OCI-LY7 (cell line): ENCODE data around the gene YOD1. TPM values are rescaled to one million over a fixed set of nuclear protein-coding genes. Genes with fewer than 3 reads are reported as not detected.
"Not testable (repeated sequence)": the region's sequence is repeated elsewhere in the genome, so short reads cannot be mapped to it uniquely, and the experiment has no call there.

Experiments
- BruUV-seq: library from RNA; stranded (reverse); fragments of 400-500 nt; replicated peaks from 2 replicates; lab custom pipeline; 2021; lab: Mats Ljungman, UMichigan
- CTCF ChIA-PET: fragments of 300-600 bp; sonication (Branson Sonifier 250); formaldehyde crosslinking; loops from one replicate; lab custom pipeline; 2022; ENCODE audit warnings: antibody characterized with exemption; ENCODE audit not compliant: unreplicated experiment; lab: Charles Lee
- POLR2A ChIA-PET: fragments of 300-600 bp; sonication (Branson Sonifier 250); formaldehyde crosslinking; loops from one replicate; lab custom pipeline; 2022; ENCODE audit warnings: antibody characterized with exemption; lab: Charles Lee
- DNase-seq: peaks from one replicate; pipeline ENCODE4 v3.0.0-alpha.2; 2015; ENCODE audit warnings: low spot score
- H2AFZ ChIP-seq: fragments of 200-600 bp; sonication (generic), shearing (Covaris generic); 2 replicates; pipeline ENCODE4 v1.6.1; 2014; ENCODE audit warnings: mild to moderate bottlenecking, antibody characterized with exemption, low read length, moderate library complexity
- H3K27ac ChIP-seq: fragments of 200-600 bp; sonication (generic); 2 replicates; pipeline ENCODE4 v1.5.1; 2014; ENCODE audit warnings: mixed run types, low read depth, mild to moderate bottlenecking, moderate library complexity, low read length, inconsistent platforms; ENCODE audit not compliant: poor library complexity, severe bottlenecking
- H3K36me3 ChIP-seq: fragments of 200-600 bp; sonication (generic); 2 replicates; pipeline ENCODE4 v1.6.1; 2014; ENCODE audit warnings: mild to moderate bottlenecking, antibody characterized with exemption, low read length, moderate library complexity, mixed read lengths; ENCODE audit not compliant: insufficient read depth
- H3K4me1 ChIP-seq: fragments of 200-600 bp; sonication (generic); 2 replicates; pipeline ENCODE4 v1.5.1; 2014; ENCODE audit warnings: mild to moderate bottlenecking, low read length; ENCODE audit not compliant: insufficient read depth, poor library complexity, severe bottlenecking
- H3K4me2 ChIP-seq: fragments of 200-600 bp; sonication (generic); 2 replicates; pipeline ENCODE4 v1.6.1; 2014; ENCODE audit warnings: mild to moderate bottlenecking, low read length
- H3K4me3 ChIP-seq: fragments of 200-600 bp; sonication (generic); 2 replicates; pipeline ENCODE4 v1.5.1; 2014; ENCODE audit warnings: mild to moderate bottlenecking, low read depth, low read length; ENCODE audit not compliant: poor library complexity, severe bottlenecking
- H3K79me2 ChIP-seq: fragments of 200-600 bp; sonication (generic); 2 replicates; pipeline ENCODE4 v1.6.1; 2016; ENCODE audit warnings: low read depth, mild to moderate bottlenecking, low read length, moderate library complexity, mixed read lengths; ENCODE audit not compliant: insufficient read depth
- H3K9me2 ChIP-seq: fragments of 200-600 bp; sonication (generic); 2 replicates; pipeline ENCODE4 v1.6.1; 2016; ENCODE audit warnings: mild to moderate bottlenecking, low read length, mixed read lengths; ENCODE audit not compliant: insufficient read depth
- H3K9me3 ChIP-seq: fragments of 200-600 bp; sonication (generic); 2 replicates; pipeline ENCODE4 v1.6.1; 2014; ENCODE audit warnings: mild to moderate bottlenecking, mixed run types, low read length, mixed read lengths
- H4K20me1 ChIP-seq: fragments of 200-600 bp; sonication (generic); 2 replicates; pipeline ENCODE4 v1.6.1; 2014; ENCODE audit warnings: mild to moderate bottlenecking, antibody characterized with exemption, low read length, moderate library complexity, mixed read lengths; ENCODE audit not compliant: insufficient read depth
- CTCF ChIP-seq: fragments of 200-600 bp; sonication (generic); conservative IDR thresholded peaks from 2 replicates; pipeline ENCODE4 v1.5.1; 2014; ENCODE audit warnings: mild to moderate bottlenecking, antibody characterized with exemption, low read length, moderate library complexity, mixed read lengths
- EZH2phosphoT487 ChIP-seq: fragments of 200-600 bp; sonication (generic); IDR thresholded peaks from 2 replicates; pipeline ENCODE4 v1.6.1; 2018; ENCODE audit warnings: low read depth, borderline replicate concordance, mild to moderate bottlenecking, mixed run types, antibody characterized with exemption, low read length, moderate library complexity, mixed read lengths
- intact Hi-C: fragments of 100-400 bp; cut with micrococcal nuclease; formaldehyde crosslinking; loops from one replicate; pipeline ENCODE4 v1.10.0; 2022; ENCODE audit not compliant: unreplicated experiment
- total RNA-seq, 2 experiments: library from RNA; depleted of rRNA in 1 of 2; stranded (reverse); fragments of >200 nt in 1 of 2; shearing (Covaris generic) in 1 of 2; gene quantifications; 2 replicates each; pipeline ENCODE4 v1.2.3, GENCODE V29; 2014 to 2022

YOD1 gene
- total RNA-seq, 2 experiments from 2014 or later: 16.2 to 16.5 TPM

- H3K27ac ChIP-seq: no peak overlapping the region
- H3K36me3 ChIP-seq: peaks cover 66% of the 10 kb centered on the region
- ChIA-PET CTCF (no interaction called here), POLR2A (interaction anchor here (0.6 kb wide), 1 partner anchor 10 kb away, joined by 3 read pairs; no protein-coding TSS in a partner anchor)
- no peak overlapping the region for H3K4me2 ChIP-seq
- H3K9me2 ChIP-seq: no peaks in the 10 kb centered on the region
- no peak for TF ChIP-seq CTCF
- H2AFZ ChIP-seq: no peak overlapping the region
- peaks cover 73% of the 10 kb centered on the region for H3K79me2 ChIP-seq
- intact Hi-C loops: no loop called here
- no peak overlapping the region for H3K4me3 ChIP-seq
- H3K4me1 ChIP-seq: peaks cover 43% of the 10 kb centered on the region
- H3K9me3 ChIP-seq: no peaks in the 10 kb centered on the region
- BruUV-seq: no TSS peak
- peaks cover 38% of the 10 kb centered on the region for H4K20me1 ChIP-seq
- no peak for DNase-seq
Measured at GRCh38 chr1:207048041-207048440, 3.0 kb downstream of the YOD1 start.

GRCh38 chr1:207047505-207047904 lies 3.5 kb downstream of the YOD1 start:
- Histone ChIP-seq H3K9me3 (no peaks in the 10 kb centered on the region), H4K20me1 (peaks cover 39% of the 10 kb centered on the region), H3K79me2 (peaks cover 73% of the 10 kb centered on the region), H3K27ac (no peak overlapping the region), H3K36me3 (peaks cover 72% of the 10 kb centered on the region), H3K4me1 (peaks cover 41% of the 10 kb centered on the region), H3K4me3 (peak overlapping the region; percentile 3), H2AFZ (no peak overlapping the region), H3K9me2 (no peaks in the 10 kb centered on the region), H3K4me2 (peak overlapping the region; percentile 30)
- CTCF ChIA-PET: no interaction called here
- DNase-seq: no peak
- BruUV-seq: no TSS peak
- TF ChIP-seq CTCF: no peak
- TF ChIP-seq EZH2phosphoT487: no peak
- POLR2A ChIA-PET: interaction anchor here (0.6 to 1.0 kb wide), 3 partner anchors 9 to 21 kb away, joined by 3 read pairs; no protein-coding TSS in a partner anchor
- intact Hi-C loops: no loop called here

DNA sequence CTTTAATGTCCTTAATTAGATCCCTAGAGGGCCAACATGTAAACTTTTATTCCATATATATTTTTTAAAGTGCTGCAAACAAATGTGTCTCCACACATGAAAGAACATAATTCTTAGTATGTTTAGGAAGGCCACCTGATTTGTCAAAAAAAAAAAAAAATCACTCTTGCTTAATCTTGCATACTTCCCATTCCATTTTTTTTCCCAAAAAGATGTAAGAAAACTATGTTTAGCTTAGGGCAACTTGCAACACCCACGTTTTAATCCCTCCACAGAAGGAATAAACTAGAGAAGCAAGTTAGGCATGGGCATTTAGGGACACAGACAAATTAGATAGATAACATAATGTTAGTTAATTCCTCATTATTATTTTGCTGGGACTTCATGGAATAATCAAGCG lies 5.6 kb downstream of the YOD1 start:
- H3K9me2 ChIP-seq: no peaks in the 10 kb centered on the region
- intact Hi-C loops: no loop called here
- H3K9me3 ChIP-seq: no peaks in the 10 kb centered on the region
- H3K4me3 ChIP-seq: no peak overlapping the region
- H4K20me1 ChIP-seq: peaks cover 39% of the 10 kb centered on the region
- ChIA-PET CTCF (no interaction called here), POLR2A (interaction anchor here (0.5 to 1.0 kb wide), 2 partner anchors 11 to 1145 kb away, joined by 3 to 4 read pairs; no protein-coding TSS in a partner anchor)
- H3K79me2 ChIP-seq: peaks cover 64% of the 10 kb centered on the region
- no peak overlapping the region; the same call in 1 of the 2 replicates for H3K4me2 ChIP-seq
- peaks cover 72% of the 10 kb centered on the region for H3K36me3 ChIP-seq
- DNase-seq: no peak
- H3K27ac ChIP-seq: no peak overlapping the region
- TF ChIP-seq EZH2phosphoT487: no peak
- no peak for TF ChIP-seq CTCF
- peaks cover 26% of the 10 kb centered on the region for H3K4me1 ChIP-seq
- H2AFZ ChIP-seq: no peak overlapping the region
- no TSS peak for BruUV-seq

DNA sequence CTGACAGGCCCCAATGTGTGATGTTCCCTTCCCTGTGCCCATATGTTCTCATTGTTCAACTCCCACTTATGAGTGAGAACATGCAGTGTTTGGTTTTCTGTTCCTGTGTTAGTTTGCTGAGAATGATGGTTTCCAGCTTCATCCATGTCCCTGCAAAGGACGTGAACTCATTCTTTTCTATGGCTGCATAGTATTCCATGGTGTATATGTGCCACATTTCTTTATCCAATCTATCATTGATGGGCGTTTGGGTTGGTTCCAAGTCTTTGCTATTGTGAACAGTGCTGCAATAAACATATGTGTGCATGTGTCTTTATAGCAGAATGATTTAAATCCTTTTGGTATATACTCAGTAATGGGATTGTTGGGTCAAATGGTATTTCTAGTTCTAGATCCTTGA lies 9.6 kb downstream of the YOD1 start:
- BruUV-seq, H3K27ac ChIP-seq, POLR2A ChIA-PET, H3K9me2 ChIP-seq, H3K4me2 ChIP-seq, H3K4me3 ChIP-seq, DNase-seq, H3K9me3 ChIP-seq, H2AFZ ChIP-seq, H3K4me1 ChIP-seq, CTCF ChIA-PET: not testable (repeated sequence)
- intact Hi-C loops: loop anchor here (5.0 kb wide), 1 partner anchor 36 kb away; no protein-coding TSS in a partner anchor
- Histone ChIP-seq H4K20me1 (peaks cover 15% of the 10 kb centered on the region; the same call in 1 of the 2 replicates), H3K36me3 (peaks cover 39% of the 10 kb centered on the region), H3K79me2 (peaks cover 23% of the 10 kb centered on the region)
